HepG2 (cell line): ENCODE results near the gene CAGE1.

Experiments used
- ATF5 ChIP-seq: sonication (generic); formaldehyde crosslinking; IDR thresholded peaks from 2 replicates; pipeline ENCODE4 v1.4.0; 2020; ENCODE audit warnings: mild to moderate bottlenecking, low read depth, missing genetic modification reagents
- KLF16 ChIP-seq, 2 experiments: sonication (generic) in 1 of 2; formaldehyde crosslinking in 1 of 2; IDR thresholded peaks; 2 replicates each; pipeline versions ENCODE4 v1.6.1 to v1.8.0; 2016 to 2023; ENCODE audit warnings: missing genetic modification reagents in 2 of 2, missing compliant biosample characterization in 1 of 2
- NCOA1 ChIP-seq: sonication (generic); formaldehyde crosslinking; IDR thresholded peaks from 2 replicates; pipeline ENCODE4 v1.9.0; 2021; ENCODE audit warnings: missing genetic modification reagents
- NR1H2 ChIP-seq: sonication (generic); formaldehyde crosslinking; IDR thresholded peaks from 2 replicates; pipeline ENCODE4 v1.8.1; 2022; ENCODE audit warnings: low read depth, missing genetic modification reagents, borderline replicate concordance
- TBP ChIP-seq: sonication (generic); formaldehyde crosslinking; IDR thresholded peaks from 2 replicates; pipeline ENCODE4 v1.5.0; 2020; ENCODE audit warnings: missing genetic modification reagents
- ZNF225 ChIP-seq: sonication (generic); formaldehyde crosslinking; IDR thresholded peaks from 2 replicates; pipeline ENCODE4 v1.4.0; 2020; ENCODE audit warnings: mild to moderate bottlenecking, missing genetic modification reagents
- ZNF562 ChIP-seq: sonication (generic); formaldehyde crosslinking; IDR thresholded peaks from 2 replicates; pipeline ENCODE4 v1.8.0; 2022; ENCODE audit warnings: missing genetic modification reagents, borderline replicate concordance

- TF ChIP-seq ATF5 (CRISPR knock-in tag) (no peak), KLF16 (CRISPR knock-in tag; IDR thresholded peaks at IDR 0.05) (no peak), ZNF562 (CRISPR knock-in tag) (no peak), NCOA1 (CRISPR knock-in tag) (no peak), NR1H2 (CRISPR knock-in tag) (no peak), ZNF225 (CRISPR knock-in tag) (no peak), TBP (CRISPR knock-in tag) (no peak)
Observed at GRCh38 chr6:7421066-7421465, 31.5 kb upstream of the CAGE1 start.
